ENCODE measurements around the gene ACSM3.

ACSM3 gene

GRCh38 chr16:20807862-20808261 is 44.0 kb downstream of the ACSM3 start:
- no peak for DNase-seq

- no peak for DNase-seq
These were observed 48.1 kb downstream of the ACSM3 start for GRCh38 chr16:20811889-20812439.

GRCh38 chr16:20812510-20812909 is 48.7 kb downstream of the ACSM3 start:
- DNase-seq, result no peak

- no peak for DNase-seq
These were observed 51.0 kb downstream of the ACSM3 start for GRCh38 chr16:20814784-20815183.

- DNase-seq, result no peak
These were observed 55.2 kb downstream of the ACSM3 start for GRCh38 chr16:20818929-20819585.

GRCh38 chr16:20821682-20822081 is 57.9 kb downstream of the ACSM3 start:
- no peak for DNase-seq

- no peak for DNase-seq
These were observed 58.9 kb downstream of the ACSM3 start for GRCh38 chr16:20822521-20823325.

- no peak for DNase-seq
These were observed 62.3 kb downstream of the ACSM3 start for GRCh38 chr16:20826039-20826566.

GRCh38 chr16:20829536-20829935 is 65.7 kb downstream of the ACSM3 start:
- DNase-seq, result no peak

GRCh38 chr16:20830372-20830771 is 66.6 kb downstream of the ACSM3 start:
- DNase-seq, result no peak

GRCh38 chr16:20833086-20833485 is 69.3 kb downstream of the ACSM3 start:
- no peak for DNase-seq

GRCh38 chr16:20838240-20838639 is 74.4 kb downstream of the ACSM3 start:
- no peak for DNase-seq

- DNase-seq, result no peak
These were observed 75.7 kb downstream of the ACSM3 start for GRCh38 chr16:20839504-20839903.

GRCh38 chr16:20844054-20844453 is 80.2 kb downstream of the ACSM3 start:
- no peak for DNase-seq

GRCh38 chr16:20844588-20844987 is 80.8 kb downstream of the ACSM3 start:
- no peak for DNase-seq

- DNase-seq, result no peak
These were observed 82.2 kb downstream of the ACSM3 start for GRCh38 chr16:20846030-20846429.

- DNase-seq, result no peak
These were observed 82.7 kb downstream of the ACSM3 start for GRCh38 chr16:20846551-20846950.

Measured in GOT3 (cell line).